Neural cell (in vitro differentiated cells): Measurements from ENCODE around the gene NFX1. TPM values are rescaled to one million over a fixed set of nuclear protein-coding genes. Genes with fewer than 3 reads are reported as not detected.

Source experiments
- H2AFZ ChIP-seq: fragments of 200-600, 300-800 bp; sonication (generic), shearing (Covaris generic); 2 replicates; pipeline ENCODE4 v1.6.0; 2014; ENCODE audit warnings: low read depth, mild to moderate bottlenecking, antibody characterized with exemption, low read length, moderate library complexity
- H3F3A ChIP-seq: fragments of 200-600 bp; shearing (Covaris generic); 2 replicates; pipeline ENCODE4 v1.6.1; 2016; ENCODE audit warnings: mild to moderate bottlenecking, moderate library complexity, mixed read lengths, antibody characterized with exemption, low read length; ENCODE audit not compliant: insufficient read depth, poor library complexity, severe bottlenecking
- H3K27ac ChIP-seq: fragments of 200-600, 300-800 bp; sonication (generic), shearing (Covaris generic); 2 replicates; pipeline ENCODE4 v1.5.1; 2014; ENCODE audit warnings: mild to moderate bottlenecking, low read length, moderate library complexity
- H3K27me3 ChIP-seq: fragments of 300-800, 200-600 bp; sonication (generic), shearing (Covaris generic); 2 replicates; pipeline ENCODE4 v1.6.0; 2014; ENCODE audit warnings: mild to moderate bottlenecking, low read depth, low read length, moderate library complexity; ENCODE audit not compliant: insufficient read depth
- H3K36me3 ChIP-seq: fragments of 300-800, 200-600 bp; sonication (generic), shearing (Covaris generic); 2 replicates; pipeline ENCODE4 v1.5.1; 2014; ENCODE audit warnings: mild to moderate bottlenecking, antibody characterized with exemption, low read length, moderate library complexity; ENCODE audit not compliant: insufficient read depth
- H3K4me2 ChIP-seq: fragments of 300-800, 200-600 bp; sonication (generic), shearing (Covaris generic); 2 replicates; pipeline ENCODE4 v1.6.0; 2014; ENCODE audit warnings: mild to moderate bottlenecking, low read length
- H3K4me3 ChIP-seq: fragments of 300-800, 200-600 bp; sonication (generic), shearing (Covaris generic); 2 replicates; pipeline ENCODE4 v1.5.1; 2014; ENCODE audit warnings: mild to moderate bottlenecking, low read length, moderate library complexity
- H3K79me2 ChIP-seq: fragments of 200-600 bp; shearing (Covaris generic); replicated peaks from 2 replicates; pipeline ENCODE4 v1.6.0; 2014; ENCODE audit warnings: mild to moderate bottlenecking, low read length, moderate library complexity; ENCODE audit not compliant: insufficient read depth
- H3K9ac ChIP-seq: fragments of 300-800, 200-600 bp; sonication (generic), shearing (Covaris generic); 2 replicates; pipeline ENCODE4 v1.6.1; 2016; ENCODE audit warnings: mild to moderate bottlenecking, low read length, mixed read lengths
- H3K9me2 ChIP-seq: fragments of 200-600 bp; shearing (Covaris generic); 2 replicates; pipeline ENCODE4 v1.6.1; 2016; ENCODE audit warnings: mild to moderate bottlenecking, low read length, mixed read lengths; ENCODE audit not compliant: insufficient read depth
- H3K9me3 ChIP-seq: fragments of 200-600, 300-800 bp; sonication (generic), shearing (Covaris generic); 2 replicates; pipeline ENCODE4 v1.6.1; 2016; ENCODE audit warnings: mild to moderate bottlenecking, mixed run types, low read length, moderate library complexity, mixed read lengths
- H4K20me1 ChIP-seq: fragments of 200-600 bp; shearing (Covaris generic); 2 replicates; pipeline ENCODE4 v1.6.1; 2016; ENCODE audit warnings: mild to moderate bottlenecking, mixed run types; ENCODE audit not compliant: insufficient read depth
- EP300 ChIP-seq: fragments of 450-650 bp; conservative IDR thresholded peaks from 2 replicates; pipeline ENCODE4 v1.6.1; 2014; ENCODE audit warnings: antibody characterized with exemption, mild to moderate bottlenecking, moderate library complexity; ENCODE audit not compliant: poor library complexity, severe bottlenecking
- EZH2 ChIP-seq: fragments of 200-600, 300-800 bp; shearing (Covaris generic), sonication (generic); IDR thresholded peaks from 2 replicates; pipeline ENCODE4 v1.6.1; 2014; ENCODE audit warnings: antibody characterized with exemption, low read length, borderline replicate concordance, mild to moderate bottlenecking; ENCODE audit not compliant: insufficient read depth, poor library complexity, severe bottlenecking
- MXI1 ChIP-seq: fragments of 450-650 bp; conservative IDR thresholded peaks from 2 replicates; pipeline ENCODE4 v1.6.1; 2014; ENCODE audit warnings: antibody characterized with exemption, mild to moderate bottlenecking; ENCODE audit not compliant: poor library complexity, severe bottlenecking
- POLR2AphosphoS5 ChIP-seq: IDR thresholded peaks from 2 replicates; pipeline ENCODE4 v1.6.1; 2012
- RAD21 ChIP-seq: fragments of 450-650 bp; conservative IDR thresholded peaks from 2 replicates; pipeline ENCODE4 v1.6.1; 2014; ENCODE audit warnings: antibody characterized with exemption, mild to moderate bottlenecking, moderate library complexity
- SMC3 ChIP-seq: fragments of 450-650 bp; conservative IDR thresholded peaks from 2 replicates; pipeline ENCODE4 v1.6.1; 2014; ENCODE audit warnings: antibody characterized with exemption, mild to moderate bottlenecking, moderate library complexity; ENCODE audit not compliant: poor library complexity
- TAF1 ChIP-seq: IDR thresholded peaks from 2 replicates; pipeline ENCODE4 v1.6.1; 2012; ENCODE audit warnings: low read depth
- polyA plus RNA-seq: library from polyadenylated mRNA; depleted of rRNA; stranded (reverse); fragments of >200 nt; gene quantifications from 2 replicates; pipeline ENCODE4 v1.2.3, GENCODE V29; 2014
- TF ChIP-seq, protein P1 (sequence below): fragments of 450-650 bp; IDR thresholded peaks from 2 replicates; pipeline ENCODE4 v1.5.1; 2014; ENCODE audit warnings: antibody characterized with exemption, mild to moderate bottlenecking, moderate library complexity; ENCODE audit not compliant: poor library complexity, severe bottlenecking
- TF ChIP-seq, protein P2 (sequence below): IDR thresholded peaks from 2 replicates; pipeline ENCODE4 v1.6.1; 2012; ENCODE audit warnings: borderline replicate concordance

NFX1 gene
- polyA plus RNA-seq, 1 donor from 2014 or later = 14.7 TPM

DNA sequence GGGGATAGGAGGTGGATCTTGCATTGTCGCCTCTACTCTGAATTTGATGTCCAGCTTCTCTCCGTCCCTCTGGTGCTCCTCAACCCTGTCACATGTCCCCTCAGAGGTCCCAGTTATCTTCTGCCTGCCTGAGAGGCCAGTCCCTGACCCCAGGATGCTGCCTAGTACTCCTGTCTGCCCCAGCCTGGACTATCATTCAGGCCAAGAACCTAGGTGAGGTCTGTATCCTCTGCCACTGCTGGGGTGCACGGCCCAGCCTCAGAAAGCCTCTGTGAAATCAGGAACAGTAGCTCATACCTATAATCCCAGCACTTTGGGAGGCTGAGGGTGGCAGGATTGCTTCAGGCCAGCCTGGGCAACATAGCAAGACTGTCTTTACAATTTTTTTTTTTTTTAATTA is 41.7 kb upstream of the NFX1 start:
- no peak overlapping the region for H2AFZ ChIP-seq
- no peak overlapping the region for H3K4me3 ChIP-seq
- no peaks in the 10 kb centered on the region for H4K20me1 ChIP-seq
- H3K79me2 ChIP-seq = no peaks in the 10 kb centered on the region
- H3K36me3 ChIP-seq = no peaks in the 10 kb centered on the region
- H3K9me2 ChIP-seq = no peaks in the 10 kb centered on the region
- H3K9me3 ChIP-seq = no peaks in the 10 kb centered on the region
- no peaks in the 10 kb centered on the region for H3F3A ChIP-seq
- no peak overlapping the region for H3K4me2 ChIP-seq
- no peaks in the 10 kb centered on the region for H3K27me3 ChIP-seq
- TF ChIP-seq EP300 = no peak
- TF ChIP-seq SMC3 = no peak
- TF ChIP-seq RAD21 = no peak
- TF ChIP-seq, protein P1, sequence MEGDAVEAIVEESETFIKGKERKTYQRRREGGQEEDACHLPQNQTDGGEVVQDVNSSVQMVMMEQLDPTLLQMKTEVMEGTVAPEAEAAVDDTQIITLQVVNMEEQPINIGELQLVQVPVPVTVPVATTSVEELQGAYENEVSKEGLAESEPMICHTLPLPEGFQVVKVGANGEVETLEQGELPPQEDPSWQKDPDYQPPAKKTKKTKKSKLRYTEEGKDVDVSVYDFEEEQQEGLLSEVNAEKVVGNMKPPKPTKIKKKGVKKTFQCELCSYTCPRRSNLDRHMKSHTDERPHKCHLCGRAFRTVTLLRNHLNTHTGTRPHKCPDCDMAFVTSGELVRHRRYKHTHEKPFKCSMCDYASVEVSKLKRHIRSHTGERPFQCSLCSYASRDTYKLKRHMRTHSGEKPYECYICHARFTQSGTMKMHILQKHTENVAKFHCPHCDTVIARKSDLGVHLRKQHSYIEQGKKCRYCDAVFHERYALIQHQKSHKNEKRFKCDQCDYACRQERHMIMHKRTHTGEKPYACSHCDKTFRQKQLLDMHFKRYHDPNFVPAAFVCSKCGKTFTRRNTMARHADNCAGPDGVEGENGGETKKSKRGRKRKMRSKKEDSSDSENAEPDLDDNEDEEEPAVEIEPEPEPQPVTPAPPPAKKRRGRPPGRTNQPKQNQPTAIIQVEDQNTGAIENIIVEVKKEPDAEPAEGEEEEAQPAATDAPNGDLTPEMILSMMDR = no peak
- no peak for TF ChIP-seq TAF1
- no peak for TF ChIP-seq EZH2
- no peak for TF ChIP-seq POLR2AphosphoS5
- TF ChIP-seq, protein P2, sequence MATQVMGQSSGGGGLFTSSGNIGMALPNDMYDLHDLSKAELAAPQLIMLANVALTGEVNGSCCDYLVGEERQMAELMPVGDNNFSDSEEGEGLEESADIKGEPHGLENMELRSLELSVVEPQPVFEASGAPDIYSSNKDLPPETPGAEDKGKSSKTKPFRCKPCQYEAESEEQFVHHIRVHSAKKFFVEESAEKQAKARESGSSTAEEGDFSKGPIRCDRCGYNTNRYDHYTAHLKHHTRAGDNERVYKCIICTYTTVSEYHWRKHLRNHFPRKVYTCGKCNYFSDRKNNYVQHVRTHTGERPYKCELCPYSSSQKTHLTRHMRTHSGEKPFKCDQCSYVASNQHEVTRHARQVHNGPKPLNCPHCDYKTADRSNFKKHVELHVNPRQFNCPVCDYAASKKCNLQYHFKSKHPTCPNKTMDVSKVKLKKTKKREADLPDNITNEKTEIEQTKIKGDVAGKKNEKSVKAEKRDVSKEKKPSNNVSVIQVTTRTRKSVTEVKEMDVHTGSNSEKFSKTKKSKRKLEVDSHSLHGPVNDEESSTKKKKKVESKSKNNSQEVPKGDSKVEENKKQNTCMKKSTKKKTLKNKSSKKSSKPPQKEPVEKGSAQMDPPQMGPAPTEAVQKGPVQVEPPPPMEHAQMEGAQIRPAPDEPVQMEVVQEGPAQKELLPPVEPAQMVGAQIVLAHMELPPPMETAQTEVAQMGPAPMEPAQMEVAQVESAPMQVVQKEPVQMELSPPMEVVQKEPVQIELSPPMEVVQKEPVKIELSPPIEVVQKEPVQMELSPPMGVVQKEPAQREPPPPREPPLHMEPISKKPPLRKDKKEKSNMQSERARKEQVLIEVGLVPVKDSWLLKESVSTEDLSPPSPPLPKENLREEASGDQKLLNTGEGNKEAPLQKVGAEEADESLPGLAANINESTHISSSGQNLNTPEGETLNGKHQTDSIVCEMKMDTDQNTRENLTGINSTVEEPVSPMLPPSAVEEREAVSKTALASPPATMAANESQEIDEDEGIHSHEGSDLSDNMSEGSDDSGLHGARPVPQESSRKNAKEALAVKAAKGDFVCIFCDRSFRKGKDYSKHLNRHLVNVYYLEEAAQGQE = no peak
- no peak for TF ChIP-seq MXI1
- no peak overlapping the region for H3K9ac ChIP-seq
- H3K27ac ChIP-seq = no peak overlapping the region

DNA sequence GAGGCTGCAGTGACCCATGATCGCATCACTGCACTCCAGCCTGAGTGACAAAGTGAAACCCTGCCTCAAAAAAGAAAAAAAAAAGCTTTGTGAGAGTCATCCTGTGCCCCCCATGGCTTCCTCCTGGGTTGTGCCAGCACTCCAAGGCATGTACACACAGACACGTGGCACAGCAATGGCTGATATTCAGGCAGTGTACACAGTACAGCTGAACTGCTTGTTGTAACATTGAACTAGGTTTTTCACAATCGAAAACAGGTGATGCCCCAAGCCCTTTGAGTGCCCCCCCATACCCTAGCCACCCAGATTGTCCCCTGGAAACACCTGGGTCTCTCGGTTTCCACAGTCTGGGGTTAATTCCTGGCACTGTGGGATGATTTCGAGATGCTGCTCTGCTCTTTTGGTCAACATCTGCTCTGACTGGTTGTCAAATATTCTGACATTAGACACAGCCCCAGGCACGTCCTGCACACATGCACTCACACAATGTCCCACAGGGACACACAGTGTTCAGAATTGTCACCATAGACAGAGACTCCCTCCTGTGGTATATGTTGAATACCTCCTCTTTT is 41.1 kb upstream of the NFX1 start:
- Histone ChIP-seq H4K20me1 (no peaks in the 10 kb centered on the region), H2AFZ (no peak overlapping the region), H3F3A (no peaks in the 10 kb centered on the region), H3K4me3 (no peak overlapping the region), H3K9ac (no peak overlapping the region), H3K9me3 (no peaks in the 10 kb centered on the region), H3K36me3 (no peaks in the 10 kb centered on the region), H3K4me2 (no peak overlapping the region), H3K9me2 (no peaks in the 10 kb centered on the region), H3K27ac (no peak overlapping the region), H3K79me2 (no peaks in the 10 kb centered on the region), H3K27me3 (no peaks in the 10 kb centered on the region)
- no peak for TF ChIP-seq SMC3
- TF ChIP-seq, protein P2 = no peak
- TF ChIP-seq EP300 = no peak
